ENCODE results near the gene ATP6V0B. TPM values are rescaled to one million over a fixed set of nuclear protein-coding genes. Genes with fewer than 3 reads are reported as not detected.

Gene ATP6V0B
- total RNA-seq, 2 donors from 2014 or later, result 72.1 to 80.5 TPM

- Mint-ChIP-seq H3K4me3 (no peak overlapping the region), H3K27ac (no peak overlapping the region), H3K4me1 (peaks cover 20% of the 10 kb centered on the region), H3K36me3 (ENCODE audit: low read depth) (no peaks in the 10 kb centered on the region), H3K27me3 (no peaks in the 10 kb centered on the region)
- DNase-seq (no peak), ATAC-seq (no peak)
- no peaks in the 10 kb centered on the region for H3K9me3 ChIP-seq (ENCODE audit: control insufficient read depth, low read length, poor library complexity, severe bottlenecking)
Observed at GRCh38 chr1:43968348-43968948, 6.3 kb upstream of the ATP6V0B start.

DNA sequence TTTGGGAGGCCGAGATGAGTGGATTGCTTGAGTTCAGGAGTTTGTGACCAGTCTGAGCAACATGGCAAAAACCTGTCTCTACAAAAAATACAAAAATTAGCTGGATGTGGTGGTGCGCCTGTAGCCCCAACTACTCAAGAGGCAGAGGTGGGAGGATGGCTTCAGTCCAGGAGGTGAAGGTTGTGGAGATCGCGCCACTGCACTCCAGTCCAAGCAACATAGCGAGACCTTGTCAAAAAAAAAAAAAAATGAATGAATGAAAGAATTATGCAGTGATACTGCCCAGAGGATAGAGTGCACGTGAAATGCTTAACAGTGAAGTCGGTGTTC lies 5.4 kb upstream of the ATP6V0B start:
- Mint-ChIP-seq H3K27me3 (no peaks in the 10 kb centered on the region), H3K36me3 (ENCODE audit: low read depth) (peaks cover 4% of the 10 kb centered on the region), H3K4me3 (peak overlapping the region; percentile 93), H3K4me1 (peaks cover 29% of the 10 kb centered on the region), H3K27ac (no peak overlapping the region)
- ATAC-seq (no peak), DNase-seq (no peak)
- H3K9me3 ChIP-seq (ENCODE audit: control insufficient read depth, low read length, poor library complexity, severe bottlenecking), result no peaks in the 10 kb centered on the region

DNA sequence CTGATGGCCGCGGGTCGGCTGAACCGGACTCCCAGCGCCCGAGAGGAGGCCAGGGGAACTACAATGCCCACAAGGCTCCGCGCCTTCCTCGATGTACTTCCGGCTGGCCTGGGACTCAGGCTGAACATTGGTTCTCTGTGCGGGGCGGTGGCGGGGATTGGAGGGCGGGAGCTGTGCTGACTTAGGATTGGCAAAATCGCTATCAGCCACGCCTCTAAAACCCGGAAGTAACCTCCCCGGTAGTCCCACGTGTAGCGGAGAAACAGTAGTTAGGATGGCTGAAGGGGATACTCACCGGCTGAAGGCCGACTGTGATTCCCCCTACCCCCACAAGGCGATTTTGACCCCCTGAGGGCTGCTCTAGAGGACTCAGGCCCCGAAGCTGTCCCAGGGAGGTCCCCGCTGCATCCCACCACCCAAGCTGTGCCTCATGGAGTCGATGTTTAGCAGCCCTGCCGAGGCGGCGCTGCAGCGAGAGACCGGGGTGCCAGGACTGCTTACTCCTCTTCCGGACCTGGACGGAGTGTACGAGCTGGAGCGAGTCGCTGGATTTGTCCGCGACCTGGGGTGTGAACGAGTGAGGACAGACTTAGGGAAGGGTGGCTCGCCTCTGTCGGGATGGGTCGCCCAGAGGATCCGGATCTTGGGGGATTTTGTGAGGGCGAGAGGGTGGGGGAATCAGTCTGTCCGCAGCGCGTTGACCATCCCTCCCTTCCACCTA lies 4.9 kb upstream of the ATP6V0B start, which contains the start of gene DPH2:
TSS of gene DPH2 (plus strand) at position 265 of the 721 bp plus-strand sequence. CDS start at position 431, 166 bp downstream.
- DNase-seq (peak; percentile 83 to 90 (median 87)), ATAC-seq (peak; percentile 89)
- Mint-ChIP-seq H3K36me3 (ENCODE audit: low read depth) (peaks cover 5% of the 10 kb centered on the region), H3K27ac (peak within 1 kb of the TSS; percentile 72), H3K4me3 (peak within 1 kb of the TSS; percentile 93), H3K27me3 (no peaks in the 10 kb centered on the region), H3K4me1 (peaks cover 30% of the 10 kb centered on the region)
- no peaks in the 10 kb centered on the region for H3K9me3 ChIP-seq (ENCODE audit: control insufficient read depth, low read length, poor library complexity, severe bottlenecking)

DNA sequence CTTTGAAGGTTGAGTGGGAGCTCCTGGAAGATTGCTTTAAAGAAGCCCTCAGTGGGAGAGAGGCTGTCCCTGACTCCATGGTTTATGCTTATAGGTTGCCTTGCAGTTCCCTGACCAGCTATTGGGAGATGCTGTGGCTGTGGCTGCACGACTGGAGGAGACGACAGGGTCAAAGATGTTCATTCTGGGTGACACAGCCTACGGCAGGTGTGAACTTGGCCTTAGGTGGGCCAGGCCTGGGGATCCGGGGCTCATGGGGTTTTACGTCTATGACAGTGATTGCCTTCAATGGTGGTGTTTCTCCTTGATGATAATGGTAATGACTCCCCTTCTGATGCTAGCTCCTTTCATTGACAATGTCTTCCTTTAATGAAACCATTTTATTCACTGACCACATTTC lies 4.3 kb upstream of the ATP6V0B start:
- ATAC-seq (no peak), DNase-seq (no peak)
- no peak overlapping the region for H3K27ac Mint-ChIP-seq
- no peaks in the 10 kb centered on the region for H3K9me3 ChIP-seq (ENCODE audit: control insufficient read depth, low read length, poor library complexity, severe bottlenecking)
- H3K4me1 Mint-ChIP-seq, result peaks cover 30% of the 10 kb centered on the region
- H3K27me3 Mint-ChIP-seq, result no peaks in the 10 kb centered on the region
- H3K4me3 Mint-ChIP-seq, result peak overlapping the region; percentile 93
- peaks cover 5% of the 10 kb centered on the region for H3K36me3 Mint-ChIP-seq (ENCODE audit: low read depth)

- Mint-ChIP-seq H3K4me1 (peaks cover 34% of the 10 kb centered on the region), H3K27ac (no peak overlapping the region), H3K36me3 (ENCODE audit: low read depth) (peaks cover 5% of the 10 kb centered on the region)
Observed at GRCh38 chr1:43970911-43971310, 3.8 kb upstream of the ATP6V0B start.

DNA sequence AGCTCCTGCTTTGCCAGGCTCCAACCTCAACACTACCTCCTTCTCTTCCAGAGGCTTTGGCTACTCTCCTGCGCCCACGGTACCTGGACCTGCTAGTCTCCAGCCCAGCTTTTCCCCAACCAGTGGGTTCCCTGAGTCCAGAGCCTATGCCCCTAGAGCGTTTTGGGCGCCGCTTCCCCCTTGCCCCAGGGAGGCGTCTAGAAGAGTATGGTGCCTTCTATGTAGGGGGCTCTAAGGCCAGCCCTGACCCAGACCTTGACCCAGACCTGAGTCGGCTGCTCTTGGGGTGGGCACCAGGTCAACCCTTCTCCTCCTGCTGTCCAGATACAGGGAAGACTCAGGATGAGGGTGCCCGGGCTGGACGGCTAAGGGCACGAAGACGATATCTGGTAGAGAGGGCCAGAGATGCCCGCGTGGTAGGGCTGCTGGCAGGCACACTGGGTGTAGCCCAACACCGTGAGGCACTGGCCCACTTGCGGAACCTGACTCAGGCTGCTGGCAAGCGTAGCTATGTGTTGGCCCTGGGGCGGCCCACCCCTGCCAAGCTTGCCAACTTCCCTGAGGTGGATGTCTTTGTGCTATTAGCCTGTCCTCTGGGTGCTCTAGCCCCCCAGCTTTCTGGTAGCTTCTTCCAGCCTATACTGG lies 3.3 kb upstream of the ATP6V0B start:
- H3K27ac Mint-ChIP-seq, result no peak overlapping the region
- ATAC-seq, result no peak
- peaks cover 38% of the 10 kb centered on the region for H3K4me1 Mint-ChIP-seq
- no peaks in the 10 kb centered on the region for H3K9me3 ChIP-seq (ENCODE audit: control insufficient read depth, low read length, poor library complexity, severe bottlenecking)
- H3K27me3 Mint-ChIP-seq, result no peaks in the 10 kb centered on the region
- H3K4me3 Mint-ChIP-seq, result peak overlapping the region; percentile 93
- no peak for DNase-seq
- H3K36me3 Mint-ChIP-seq (ENCODE audit: low read depth), result peaks cover 5% of the 10 kb centered on the region

More at GRCh38 chr1:43970911-43971310, 3.8 kb upstream of the ATP6V0B start:
- ATAC-seq (no peak), DNase-seq (no peak)
- H3K27me3 Mint-ChIP-seq, result no peaks in the 10 kb centered on the region
- H3K4me3 Mint-ChIP-seq, result peak overlapping the region; percentile 93
- H3K9me3 ChIP-seq (ENCODE audit: control insufficient read depth, low read length, poor library complexity, severe bottlenecking), result no peaks in the 10 kb centered on the region

DNA sequence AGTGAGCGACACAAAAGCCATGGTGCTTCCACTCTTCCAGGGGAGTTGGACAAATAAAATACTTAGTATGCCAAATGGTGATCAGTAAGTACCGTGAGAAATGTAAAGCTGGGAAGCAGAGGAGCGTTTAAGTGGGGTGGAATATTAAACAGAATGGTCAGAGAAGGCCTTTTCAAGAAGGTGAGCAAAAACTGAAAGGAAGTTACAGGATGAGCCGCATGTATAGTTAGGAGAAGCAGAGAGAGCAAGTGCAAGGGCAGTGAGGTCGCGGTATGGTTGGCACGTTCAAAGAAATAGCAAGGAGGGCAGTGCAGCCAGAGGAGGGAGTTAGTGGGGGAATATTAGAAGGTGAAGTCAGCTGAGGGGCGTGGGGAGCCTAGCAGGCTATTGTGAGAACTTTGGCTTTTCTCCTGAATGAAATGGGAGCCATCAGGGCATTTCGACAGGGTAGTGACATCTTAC lies 748 bp upstream of the ATP6V0B start:
- ATAC-seq (no peak), DNase-seq (no peak)
- Mint-ChIP-seq H3K27ac (peak overlapping the region; percentile 95), H3K4me1 (peaks cover 60% of the 10 kb centered on the region), H3K36me3 (ENCODE audit: low read depth) (peaks cover 18% of the 10 kb centered on the region), H3K27me3 (no peaks in the 10 kb centered on the region), H3K4me3 (peak overlapping the region; percentile 95)
- H3K9me3 ChIP-seq (ENCODE audit: control insufficient read depth, low read length, poor library complexity, severe bottlenecking), result no peaks in the 10 kb centered on the region

DNA sequence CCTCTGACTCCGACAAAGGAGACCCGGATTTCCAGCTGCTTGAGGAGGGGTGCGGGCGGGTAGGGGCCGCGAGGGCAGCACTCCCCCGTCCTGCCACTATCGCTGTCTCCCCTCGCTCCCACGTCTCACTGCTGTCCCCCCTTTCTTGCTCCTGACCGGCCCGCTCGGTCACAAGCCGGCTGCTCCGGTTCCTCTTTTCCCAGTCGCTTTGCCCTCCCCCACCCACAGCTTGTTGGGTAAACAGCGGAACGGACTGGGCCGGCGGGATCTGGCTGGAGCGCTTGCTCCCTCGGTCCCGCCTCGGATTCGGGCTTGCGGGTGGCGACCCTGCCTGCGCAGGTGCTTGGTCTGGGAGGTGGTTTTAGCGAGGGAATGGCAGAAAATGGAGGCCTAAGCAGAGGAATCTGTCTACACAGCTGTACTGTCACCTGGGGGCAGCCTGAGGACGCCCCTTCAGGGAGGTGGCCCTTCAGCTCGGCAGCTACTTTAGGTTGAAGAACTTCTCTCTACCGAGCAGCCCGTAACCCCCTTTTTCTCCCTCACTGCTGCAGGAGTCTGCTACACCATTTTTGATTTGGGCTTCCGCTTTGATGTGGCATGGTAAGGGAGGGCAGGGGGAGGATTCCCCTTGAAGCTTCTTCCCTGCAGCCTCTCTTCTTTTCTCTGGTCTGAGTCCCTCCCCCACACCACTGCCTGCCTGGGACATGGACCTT lies 645 bp downstream of the ATP6V0B start:
- H3K4me1 Mint-ChIP-seq, result peaks cover 52% of the 10 kb centered on the region
- H3K27me3 Mint-ChIP-seq, result no peaks in the 10 kb centered on the region
- H3K27ac Mint-ChIP-seq, result peak overlapping the region; percentile 95
- peaks cover 18% of the 10 kb centered on the region for H3K36me3 Mint-ChIP-seq (ENCODE audit: low read depth)
- no peaks in the 10 kb centered on the region for H3K9me3 ChIP-seq (ENCODE audit: control insufficient read depth, low read length, poor library complexity, severe bottlenecking)
- peak overlapping the region; percentile 95 for H3K4me3 Mint-ChIP-seq
- peak in 1 of 3 donors; percentile 31 for DNase-seq
- peak; percentile 23 for ATAC-seq

GRCh38 chr1:43976045-43976444 lies 1.3 kb downstream of the ATP6V0B start:
- DNase-seq, result no peak
- H3K9me3 ChIP-seq (ENCODE audit: control insufficient read depth, low read length, poor library complexity, severe bottlenecking), result no peaks in the 10 kb centered on the region
- Mint-ChIP-seq H3K27me3 (no peaks in the 10 kb centered on the region), H3K4me3 (peak overlapping the region; percentile 95), H3K4me1 (peaks cover 52% of the 10 kb centered on the region), H3K36me3 (ENCODE audit: low read depth) (peaks cover 18% of the 10 kb centered on the region), H3K27ac (peak overlapping the region; percentile 95)
- ATAC-seq, result no peak

GRCh38 chr1:43976890-43977289 lies 2.1 kb downstream of the ATP6V0B start:
- ATAC-seq (no peak), DNase-seq (no peak)
- Mint-ChIP-seq H3K36me3 (ENCODE audit: low read depth) (peaks cover 18% of the 10 kb centered on the region), H3K4me3 (peak overlapping the region; percentile 95), H3K27me3 (no peaks in the 10 kb centered on the region), H3K4me1 (peaks cover 50% of the 10 kb centered on the region), H3K27ac (peak overlapping the region; percentile 95)
- no peaks in the 10 kb centered on the region for H3K9me3 ChIP-seq (ENCODE audit: control insufficient read depth, low read length, poor library complexity, severe bottlenecking)

DNA sequence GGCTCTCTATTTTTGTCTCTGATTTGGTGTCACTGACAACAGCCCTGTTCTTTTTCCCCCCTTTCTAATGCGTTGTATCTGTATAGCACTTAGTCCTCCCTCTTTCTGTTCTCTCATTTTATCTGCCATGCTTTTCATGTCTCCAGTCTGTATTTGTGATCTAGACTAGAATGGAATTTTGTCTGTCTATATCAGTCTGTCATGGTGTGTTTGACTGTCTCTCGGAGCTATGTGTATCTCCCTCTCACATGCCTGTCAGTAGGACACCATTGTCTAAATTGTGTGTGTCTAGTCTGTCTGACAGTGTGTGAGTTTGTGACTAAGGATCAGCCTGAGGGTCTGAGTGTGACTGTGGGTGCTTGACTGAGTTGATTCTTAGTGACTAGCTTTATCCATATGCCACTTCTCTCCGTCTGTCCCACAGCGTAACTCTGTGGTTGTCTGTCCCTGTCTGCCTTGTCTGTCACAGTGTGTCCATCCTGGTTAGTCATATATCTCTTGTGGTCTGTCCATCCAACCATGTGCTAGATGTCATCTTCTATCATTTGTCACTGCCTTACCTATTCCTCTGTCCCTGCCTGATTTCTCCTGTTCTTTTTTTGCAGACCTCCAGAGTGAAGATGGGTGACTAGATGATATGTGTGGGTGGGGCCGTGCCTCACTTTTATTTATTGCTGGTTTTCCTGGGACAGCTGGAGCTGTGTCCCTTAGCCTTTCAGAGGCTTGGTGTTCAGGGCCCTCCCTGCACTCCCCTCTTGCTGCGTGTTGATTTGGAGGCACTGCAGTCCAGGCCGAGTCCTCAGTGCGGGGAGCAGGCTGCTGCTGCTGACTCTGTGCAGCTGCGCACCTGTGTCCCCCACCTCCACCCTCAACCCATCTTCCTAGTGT lies 2.9 kb downstream of the ATP6V0B start:
- Mint-ChIP-seq H3K27me3 (no peaks in the 10 kb centered on the region), H3K4me1 (peaks cover 54% of the 10 kb centered on the region), H3K27ac (peak overlapping the region; percentile 95), H3K4me3 (peak overlapping the region; percentile 95), H3K36me3 (ENCODE audit: low read depth) (peaks cover 20% of the 10 kb centered on the region)
- DNase-seq, result no peak
- no peaks in the 10 kb centered on the region for H3K9me3 ChIP-seq (ENCODE audit: control insufficient read depth, low read length, poor library complexity, severe bottlenecking)
- ATAC-seq, result no peak

GRCh38 chr1:43978264-43978550 lies 3.4 kb downstream of the ATP6V0B start:
- H3K27ac Mint-ChIP-seq, result peak overlapping the region; percentile 95
- no peaks in the 10 kb centered on the region for H3K9me3 ChIP-seq (ENCODE audit: control insufficient read depth, low read length, poor library complexity, severe bottlenecking)
- DNase-seq, result no peak
- H3K27me3 Mint-ChIP-seq, result no peaks in the 10 kb centered on the region
- no peak for ATAC-seq
- peaks cover 21% of the 10 kb centered on the region for H3K36me3 Mint-ChIP-seq (ENCODE audit: low read depth)
- peak overlapping the region; percentile 95 for H3K4me3 Mint-ChIP-seq
- peaks cover 60% of the 10 kb centered on the region for H3K4me1 Mint-ChIP-seq

All from T-helper 17 cell (primary cell).